ENCODE data around the gene TUFM.

The TUFM gene

GRCh38 chr16:28863929-28864793 is 18.0 kb upstream of the TUFM start:
- TF ChIP-seq SNAI2 (CRISPR knock-in tag; IDR thresholded peaks at IDR 0.05) (no peak), ISL1 (CRISPR knock-in tag; IDR thresholded peaks at IDR 0.05) (no peak), PATZ1 (CRISPR knock-in tag; IDR thresholded peaks at IDR 0.05; ENCODE audit: borderline replicate concordance) (no peak)
- ATAC-seq, result peak; percentile 21

- TF ChIP-seq ZNF565 (CRISPR knock-in tag; conservative IDR thresholded peaks at IDR 0.05; ENCODE audit: low read depth), result no peak
- no peak for TF ChIP-seq ZNF8 (CRISPR knock-in tag; IDR thresholded peaks at IDR 0.05)
- TF ChIP-seq ESRRG (CRISPR knock-in tag; IDR thresholded peaks at IDR 0.05), result no peak
- TF ChIP-seq BACH2 (CRISPR knock-in tag; IDR thresholded peaks at IDR 0.05; ENCODE audit: borderline replicate concordance), result no peak
- no peak for TF ChIP-seq GLIS3 (CRISPR knock-in tag; IDR thresholded peaks at IDR 0.05)
- no peak for TF ChIP-seq POU6F1 (CRISPR knock-in tag; IDR thresholded peaks at IDR 0.05; ENCODE audit: borderline replicate concordance, low read depth)
- TF ChIP-seq TCF4 (CRISPR knock-in tag; IDR thresholded peaks at IDR 0.05; ENCODE audit: borderline replicate concordance), result no peak
- TF ChIP-seq ZFP30 (CRISPR knock-in tag; IDR thresholded peaks at IDR 0.05), result no peak
- TF ChIP-seq ISL1 (CRISPR knock-in tag; IDR thresholded peaks at IDR 0.05), result no peak
- TF ChIP-seq ZC3H10 (CRISPR knock-in tag; IDR thresholded peaks at IDR 0.05), result no peak
- TF ChIP-seq CSRNP3 (CRISPR knock-in tag; IDR thresholded peaks at IDR 0.05), result no peak
- no peak for TF ChIP-seq CREB5 (CRISPR knock-in tag; IDR thresholded peaks at IDR 0.05; ENCODE audit: low read depth)
- TF ChIP-seq PATZ1 (CRISPR knock-in tag; IDR thresholded peaks at IDR 0.05; ENCODE audit: borderline replicate concordance), result no peak
- TF ChIP-seq TOX (CRISPR knock-in tag; IDR thresholded peaks at IDR 0.05; ENCODE audit: borderline replicate concordance), result no peak
- TF ChIP-seq ZFP3 (CRISPR knock-in tag; IDR thresholded peaks at IDR 0.05), result no peak
- TF ChIP-seq ZNF70 (CRISPR knock-in tag; IDR thresholded peaks at IDR 0.05), result no peak
- no peak for TF ChIP-seq RARB (CRISPR knock-in tag; IDR thresholded peaks at IDR 0.05)
- no peak for TF ChIP-seq CSDC2 (CRISPR knock-in tag; IDR thresholded peaks at IDR 0.05)
- no peak for ATAC-seq
Observed at GRCh38 chr16:28859326-28859725, 13.2 kb upstream of the TUFM start.

- TF ChIP-seq ZNF565 (CRISPR knock-in tag; conservative IDR thresholded peaks at IDR 0.05; ENCODE audit: low read depth) (no peak), TCF4 (CRISPR knock-in tag; IDR thresholded peaks at IDR 0.05; ENCODE audit: borderline replicate concordance) (no peak), ZC3H10 (CRISPR knock-in tag; IDR thresholded peaks at IDR 0.05) (no peak), ARNTL (CRISPR knock-in tag; IDR thresholded peaks at IDR 0.05; ENCODE audit: borderline replicate concordance, low read depth) (no peak), ISL1 (CRISPR knock-in tag; IDR thresholded peaks at IDR 0.05) (no peak), ZFP3 (CRISPR knock-in tag; IDR thresholded peaks at IDR 0.05) (no peak), RARB (CRISPR knock-in tag; IDR thresholded peaks at IDR 0.05) (no peak), CSDC2 (CRISPR knock-in tag; IDR thresholded peaks at IDR 0.05) (no peak), PATZ1 (CRISPR knock-in tag; IDR thresholded peaks at IDR 0.05; ENCODE audit: borderline replicate concordance) (no peak), GLIS3 (CRISPR knock-in tag; IDR thresholded peaks at IDR 0.05) (no peak), POU6F1 (CRISPR knock-in tag; IDR thresholded peaks at IDR 0.05; ENCODE audit: borderline replicate concordance, low read depth) (no peak), ESRRG (CRISPR knock-in tag; IDR thresholded peaks at IDR 0.05) (no peak), TOX (CRISPR knock-in tag; IDR thresholded peaks at IDR 0.05; ENCODE audit: borderline replicate concordance) (no peak), BACH2 (CRISPR knock-in tag; IDR thresholded peaks at IDR 0.05; ENCODE audit: borderline replicate concordance) (no peak), PPARA (CRISPR knock-in tag; IDR thresholded peaks at IDR 0.05; ENCODE audit: borderline replicate concordance) (no peak), ZNF70 (CRISPR knock-in tag; IDR thresholded peaks at IDR 0.05) (no peak), CSRNP3 (CRISPR knock-in tag; IDR thresholded peaks at IDR 0.05) (no peak)
Observed at GRCh38 chr16:28858421-28858820, 12.3 kb upstream of the TUFM start.

More at GRCh38 chr16:28858421-28858820, 12.3 kb upstream of the TUFM start:
- ATAC-seq, result no peak

Data from SK-N-SH treated with all-trans-retinoic acid at 6 μM for 48 hours (cell line).